ENCODE data around the gene EMILIN2.
"Not testable (repeated sequence)": the region's sequence is repeated elsewhere in the genome, so short reads cannot be mapped to it uniquely, and the experiment has no call there.

EMILIN2 gene

DNA sequence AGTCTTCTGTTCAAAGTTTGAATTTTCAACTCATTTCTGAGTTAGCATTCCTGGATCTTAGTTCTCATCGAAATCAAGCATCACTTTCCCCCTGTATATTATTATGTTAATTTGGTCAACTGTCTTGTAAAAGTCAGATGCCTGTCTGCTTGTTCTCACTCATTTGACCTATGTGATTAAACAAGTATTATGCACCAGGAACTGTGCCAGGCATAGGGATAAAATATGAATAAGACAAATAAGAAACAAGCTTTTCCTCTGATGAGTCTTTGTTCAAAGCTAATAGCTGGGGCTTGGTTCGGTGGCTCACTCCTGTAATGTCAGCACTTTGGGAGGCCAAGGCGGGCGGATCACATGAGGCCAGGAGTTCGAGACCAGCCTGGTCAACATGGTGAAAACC is 19.7 kb upstream of the EMILIN2 start:
- Histone ChIP-seq H3K4me3 (ENCODE audit: low read depth, low read length) (no peak overlapping the region), H3K4me1 (peaks cover 5% of the 10 kb centered on the region), H3K27ac (no peak overlapping the region), H3K9ac (no peak overlapping the region), H3K9me3 (ENCODE audit: control insufficient read depth, low read length) (no peaks in the 10 kb centered on the region), H2AFZ (peak overlapping the region; percentile 59), H3K27me3 (ENCODE audit: control insufficient read depth, insufficient read depth, low read length) (no peaks in the 10 kb centered on the region), H3K4me2 (ENCODE audit: low read length) (no peak overlapping the region), H3K36me3 (ENCODE audit: control insufficient read depth, insufficient read depth, low read length) (no peaks in the 10 kb centered on the region), H3K79me2 (no peaks in the 10 kb centered on the region)
- no peak for TF ChIP-seq CTCF (IDR thresholded peaks at IDR 0.05)

- H3K27ac ChIP-seq; H3K4me1 ChIP-seq; H3K9me3 ChIP-seq (ENCODE audit: control insufficient read depth, low read length); H3K9ac ChIP-seq; H3K4me2 ChIP-seq (ENCODE audit: low read length); H2AFZ ChIP-seq; H3K27me3 ChIP-seq (ENCODE audit: control insufficient read depth, insufficient read depth, low read length); H3K36me3 ChIP-seq (ENCODE audit: control insufficient read depth, insufficient read depth, low read length); H3K4me3 ChIP-seq (ENCODE audit: low read depth, low read length); H3K79me2 ChIP-seq: not testable (repeated sequence)
These were observed 10.7 kb upstream of the EMILIN2 start for GRCh38 chr18:2836118-2836517.

- not testable (repeated sequence) for H3K9me3 ChIP-seq (ENCODE audit: control insufficient read depth, low read length); H3K4me1 ChIP-seq; H3K27me3 ChIP-seq (ENCODE audit: control insufficient read depth, insufficient read depth, low read length); H3K4me3 ChIP-seq (ENCODE audit: low read depth, low read length); H3K27ac ChIP-seq; H2AFZ ChIP-seq; H3K4me2 ChIP-seq (ENCODE audit: low read length); H3K9ac ChIP-seq; H3K36me3 ChIP-seq (ENCODE audit: control insufficient read depth, insufficient read depth, low read length); H3K79me2 ChIP-seq
These were observed 9.5 kb upstream of the EMILIN2 start for GRCh38 chr18:2837290-2837689.

DNA sequence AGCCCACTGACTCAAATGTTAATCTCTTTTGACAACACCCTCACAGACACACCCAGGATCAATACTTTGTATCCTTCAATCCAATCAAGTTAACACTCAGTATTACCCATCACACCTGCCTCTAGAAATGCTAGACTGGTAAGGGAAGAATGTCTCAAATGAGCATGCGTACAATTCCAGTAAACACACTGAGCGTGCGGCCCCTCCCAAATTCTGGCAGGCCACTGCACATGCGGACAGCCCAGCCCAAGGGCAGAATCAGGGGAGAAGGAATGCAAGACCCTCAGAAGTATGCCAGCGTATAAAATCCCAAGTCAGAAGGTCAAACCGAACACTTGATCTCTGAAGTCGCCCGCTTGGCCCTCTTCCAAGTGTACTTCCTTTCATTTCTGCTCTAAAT is 7.6 kb upstream of the EMILIN2 start:
- Histone ChIP-seq H3K79me2 (peaks cover 9% of the 10 kb centered on the region), H3K27me3 (ENCODE audit: control insufficient read depth, insufficient read depth, low read length) (no peaks in the 10 kb centered on the region), H3K36me3 (ENCODE audit: control insufficient read depth, insufficient read depth, low read length) (no peaks in the 10 kb centered on the region), H3K4me1 (peaks cover 4% of the 10 kb centered on the region), H3K4me3 (ENCODE audit: low read depth, low read length) (no peak overlapping the region), H2AFZ (no peak overlapping the region), H3K9ac (no peak overlapping the region), H3K4me2 (ENCODE audit: low read length) (no peak overlapping the region), H3K9me3 (ENCODE audit: control insufficient read depth, low read length) (no peaks in the 10 kb centered on the region), H3K27ac (no peak overlapping the region)
- TF ChIP-seq CTCF (IDR thresholded peaks at IDR 0.05): no peak

DNA sequence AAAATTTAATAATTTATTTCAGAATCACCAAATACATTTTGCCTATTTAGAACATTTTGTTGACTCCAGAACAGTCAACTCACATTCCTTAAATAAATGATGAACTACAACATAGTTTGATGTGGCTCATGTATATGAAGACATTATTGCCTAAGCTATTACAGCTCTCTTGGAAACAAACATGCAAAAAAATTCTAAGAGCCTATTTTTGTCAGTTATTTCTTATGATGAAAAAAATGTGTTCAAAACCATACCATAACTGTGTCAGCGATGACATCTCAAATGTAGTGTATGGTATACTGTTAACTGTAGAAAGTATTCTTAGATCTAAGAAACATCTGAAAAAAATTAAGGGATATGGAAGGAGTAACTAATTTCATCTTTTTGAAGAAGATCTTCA is 6.3 kb upstream of the EMILIN2 start:
- Histone ChIP-seq H3K27ac (no peak overlapping the region), H3K36me3 (ENCODE audit: control insufficient read depth, insufficient read depth, low read length) (no peaks in the 10 kb centered on the region), H3K9me3 (ENCODE audit: control insufficient read depth, low read length) (no peaks in the 10 kb centered on the region), H3K9ac (no peak overlapping the region), H3K79me2 (peaks cover 12% of the 10 kb centered on the region), H3K4me2 (ENCODE audit: low read length) (no peak overlapping the region), H3K27me3 (ENCODE audit: control insufficient read depth, insufficient read depth, low read length) (no peaks in the 10 kb centered on the region), H3K4me3 (ENCODE audit: low read depth, low read length) (no peak overlapping the region), H2AFZ (no peak overlapping the region), H3K4me1 (peaks cover 4% of the 10 kb centered on the region)
- no peak for TF ChIP-seq CTCF (IDR thresholded peaks at IDR 0.05)

GRCh38 chr18:2843146-2843545 is 3.7 kb upstream of the EMILIN2 start:
- H3K4me1 ChIP-seq: peaks cover 4% of the 10 kb centered on the region
- peak overlapping the region; percentile 99 for H3K27ac ChIP-seq
- H3K79me2 ChIP-seq: peaks cover 19% of the 10 kb centered on the region
- H3K4me2 ChIP-seq (ENCODE audit: low read length): no peak overlapping the region
- H3K9ac ChIP-seq: no peak overlapping the region
- no peak for TF ChIP-seq CTCF (IDR thresholded peaks at IDR 0.05)
- H3K9me3 ChIP-seq (ENCODE audit: control insufficient read depth, low read length): no peaks in the 10 kb centered on the region
- no peaks in the 10 kb centered on the region for H3K27me3 ChIP-seq (ENCODE audit: control insufficient read depth, insufficient read depth, low read length)
- H3K36me3 ChIP-seq (ENCODE audit: control insufficient read depth, insufficient read depth, low read length): no peaks in the 10 kb centered on the region
- no peak overlapping the region for H3K4me3 ChIP-seq (ENCODE audit: low read depth, low read length)
- H2AFZ ChIP-seq: no peak overlapping the region

Measured in parathyroid adenoma (tissue), 2 donors.